Fibroblast of peridontal ligament (primary cell): ENCODE measurements around the gene PPFIBP1.
"Not testable (repeated sequence)": the region's sequence is repeated elsewhere in the genome, so short reads cannot be mapped to it uniquely, and the experiment has no call there.

ENCODE experiments used
- DNase-seq: peaks from one replicate; pipeline ENCODE4 v3.0.0-alpha.2; 2010; ENCODE audit errors: extremely low read depth

PPFIBP1 gene

DNA sequence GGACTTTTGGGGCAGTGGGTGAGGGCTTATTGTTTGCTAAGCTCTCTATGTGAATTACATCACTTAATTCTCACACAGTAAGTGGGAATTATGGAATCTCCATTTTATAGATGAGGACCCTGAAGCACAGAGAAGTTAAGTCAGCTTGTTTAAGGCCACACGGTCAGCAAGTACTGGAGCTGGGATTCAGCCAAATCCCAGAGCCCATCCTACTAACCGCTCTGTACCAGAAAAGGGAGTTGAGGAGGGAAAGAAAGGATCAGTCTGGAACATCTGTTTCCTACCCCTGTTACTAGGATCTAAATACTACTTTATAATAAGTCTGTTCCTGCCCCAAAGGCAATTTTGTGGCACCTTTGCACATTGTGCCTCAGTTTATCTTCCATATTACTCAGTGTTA lies 42.6 kb downstream of the PPFIBP1 start:
- no peak for DNase-seq

- DNase-seq: peak; percentile 92
These were observed 47.5 kb downstream of the PPFIBP1 start for GRCh38 chr12:27571463-27571862.

- peak; percentile 86 for DNase-seq
These were observed 48.7 kb downstream of the PPFIBP1 start for GRCh38 chr12:27572486-27573255.

DNA sequence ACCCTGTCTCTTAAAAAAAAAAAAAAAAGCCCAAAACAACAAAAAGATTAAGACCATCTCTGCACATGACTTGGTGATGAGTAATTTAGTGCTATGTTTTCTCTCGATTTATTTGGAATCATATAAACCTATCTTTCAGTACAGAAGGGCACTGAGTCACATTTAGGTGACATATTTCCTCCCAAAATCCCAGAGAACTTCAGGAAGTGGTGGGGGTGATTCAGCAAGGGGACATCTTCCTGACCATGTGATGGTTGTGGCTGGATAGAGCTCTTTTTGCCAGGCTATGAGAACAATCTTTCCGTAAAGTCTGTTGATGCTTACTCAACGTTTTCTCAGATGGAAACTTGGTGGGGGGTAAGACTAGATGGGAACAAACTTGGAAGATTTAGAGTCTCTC lies 50.0 kb downstream of the PPFIBP1 start:
- DNase-seq: peak; percentile 86

DNA sequence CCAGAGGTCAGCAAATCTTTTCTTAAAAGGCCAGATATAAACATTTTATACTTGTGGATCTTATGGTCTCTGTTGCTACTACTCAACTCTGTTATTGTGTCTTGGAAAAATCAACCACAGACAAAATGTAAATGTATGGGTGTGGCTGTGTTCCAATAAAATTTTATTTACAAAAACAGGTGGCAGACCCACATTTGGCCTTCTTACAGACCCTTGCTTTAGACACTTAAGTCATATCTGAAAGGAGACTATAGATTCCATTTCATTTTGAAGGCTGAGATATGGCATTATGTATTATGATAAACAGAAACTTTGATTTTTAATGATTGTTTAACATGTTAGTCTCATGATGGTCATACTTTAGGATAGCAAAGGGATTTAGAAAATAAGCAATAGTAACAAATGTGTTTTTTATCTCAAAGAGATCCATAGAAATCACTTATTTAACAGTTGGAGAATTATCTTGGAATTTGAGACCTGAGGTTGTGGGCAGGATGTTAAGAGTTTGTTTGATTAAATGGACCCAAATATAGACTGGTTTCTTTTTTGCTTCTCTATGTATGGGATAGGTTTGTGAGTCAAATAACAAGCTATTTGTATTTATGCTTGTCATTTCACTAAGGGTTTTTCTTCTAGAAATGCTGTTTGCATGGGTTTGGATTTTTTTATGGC lies 51.2 kb downstream of the PPFIBP1 start:
- DNase-seq: peak; percentile 45

DNA sequence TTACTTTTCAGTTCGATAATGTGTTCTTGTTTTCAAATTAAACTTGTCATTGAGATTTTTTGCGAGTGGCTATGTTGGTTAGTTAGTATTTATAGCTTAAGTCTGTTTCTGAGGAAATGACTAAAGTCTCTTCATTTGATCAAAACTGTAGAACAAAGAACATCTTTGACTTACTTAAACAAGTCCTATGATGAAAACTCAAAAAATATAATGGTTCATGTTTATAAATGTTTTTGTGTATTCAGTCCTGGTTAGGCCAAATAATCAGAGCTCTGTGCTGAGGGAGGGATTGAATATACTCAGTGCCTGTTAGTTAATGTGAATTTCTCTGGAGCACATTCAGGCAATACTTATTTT lies 51.7 kb downstream of the PPFIBP1 start:
- DNase-seq: no peak

GRCh38 chr12:27576667-27577347 lies 52.8 kb downstream of the PPFIBP1 start:
- DNase-seq: no peak

DNA sequence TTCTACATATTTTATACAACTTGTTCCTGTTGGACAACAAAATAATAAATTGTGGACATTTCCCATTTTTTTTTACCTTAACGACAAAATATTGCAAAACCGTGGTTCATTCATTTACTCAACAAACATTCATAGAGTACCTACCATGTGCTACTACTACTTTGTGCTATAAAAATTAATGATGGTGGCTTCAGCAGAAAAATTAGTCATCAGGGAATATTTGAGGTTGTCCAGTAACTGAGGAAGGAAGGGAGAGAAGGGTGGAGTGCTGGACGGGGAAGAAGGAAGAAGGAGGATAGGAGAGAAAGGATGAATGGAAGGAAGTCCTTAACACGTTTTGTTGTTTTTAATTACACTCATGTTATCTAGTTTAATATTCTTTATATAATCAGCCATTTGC lies 53.7 kb downstream of the PPFIBP1 start:
- no peak for DNase-seq

GRCh38 chr12:27578689-27579372 lies 54.8 kb downstream of the PPFIBP1 start:
- DNase-seq: no peak

DNA sequence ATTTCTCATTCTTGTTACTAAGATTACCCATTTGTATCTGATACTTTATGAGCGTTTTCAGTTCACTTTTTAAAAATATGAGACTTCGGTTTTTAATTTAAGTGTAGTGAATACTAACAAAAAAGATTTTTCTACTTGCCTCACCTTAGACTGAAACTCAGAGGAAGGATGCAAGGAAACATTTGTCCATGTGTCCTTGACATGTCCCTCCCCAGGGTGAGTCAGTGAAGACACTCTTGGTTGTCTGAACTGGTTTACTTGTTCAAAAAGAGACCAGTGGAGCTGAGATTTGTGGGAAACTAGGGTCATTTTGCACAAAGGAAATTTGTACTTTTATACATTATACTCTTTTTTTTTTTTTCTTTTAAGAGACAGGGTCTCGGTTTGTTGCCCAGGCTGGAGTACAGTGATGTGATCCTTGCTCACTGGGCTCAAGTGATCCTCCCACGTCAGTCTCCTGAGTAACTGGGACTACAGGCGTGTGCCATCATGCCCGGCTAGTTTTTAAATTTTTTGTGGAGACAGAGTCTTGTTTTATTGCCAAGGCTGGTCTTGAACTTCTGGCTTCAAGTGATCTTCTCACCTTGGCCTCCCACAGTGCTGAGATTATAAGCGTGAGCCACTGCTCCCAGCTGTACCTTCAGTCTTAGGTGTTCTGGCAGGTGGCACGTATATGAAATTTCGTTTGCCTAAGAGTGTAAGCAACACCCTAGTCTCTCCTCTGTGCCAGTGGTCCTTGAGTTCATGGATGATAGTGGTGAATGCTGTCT lies 56.7 kb downstream of the PPFIBP1 start:
- no peak for DNase-seq

DNA sequence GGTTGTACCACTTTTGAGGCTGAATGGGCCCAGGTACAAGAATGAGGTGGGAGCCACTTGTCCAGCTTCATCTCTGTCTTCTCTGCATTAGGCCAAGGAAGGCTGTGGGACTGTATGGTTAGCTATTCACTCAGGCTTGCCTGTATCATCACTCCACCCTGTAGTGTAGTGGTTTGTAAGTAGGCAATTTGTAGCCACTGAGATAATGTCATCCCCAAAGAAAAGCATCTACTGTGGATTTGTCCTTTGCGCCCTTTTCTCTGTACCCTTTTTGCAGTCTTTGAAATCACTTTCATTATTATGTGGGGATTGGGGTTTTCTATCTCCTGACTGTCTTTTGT lies 57.3 kb downstream of the PPFIBP1 start:
- DNase-seq: not testable (repeated sequence)

DNA sequence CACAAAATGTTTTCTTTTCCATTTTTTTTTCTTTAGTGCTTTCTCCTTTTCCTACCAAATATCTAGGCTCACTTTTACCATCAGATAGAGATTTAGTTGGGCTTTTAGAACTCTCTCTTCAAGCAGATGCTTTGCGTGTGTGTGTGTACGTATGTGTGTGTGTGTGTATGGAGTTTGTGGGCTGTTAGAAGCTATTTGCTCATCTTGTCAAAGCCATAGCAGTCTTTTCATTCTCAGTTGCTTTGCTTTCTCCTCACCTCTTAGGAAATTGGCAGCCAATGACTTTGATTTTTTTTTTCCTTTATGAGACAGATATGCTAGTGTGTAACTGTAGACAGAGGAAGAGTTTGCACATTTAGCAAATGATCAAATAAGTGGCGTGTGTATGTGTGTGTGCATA lies 57.8 kb downstream of the PPFIBP1 start:
- DNase-seq: peak; percentile 49

DNA sequence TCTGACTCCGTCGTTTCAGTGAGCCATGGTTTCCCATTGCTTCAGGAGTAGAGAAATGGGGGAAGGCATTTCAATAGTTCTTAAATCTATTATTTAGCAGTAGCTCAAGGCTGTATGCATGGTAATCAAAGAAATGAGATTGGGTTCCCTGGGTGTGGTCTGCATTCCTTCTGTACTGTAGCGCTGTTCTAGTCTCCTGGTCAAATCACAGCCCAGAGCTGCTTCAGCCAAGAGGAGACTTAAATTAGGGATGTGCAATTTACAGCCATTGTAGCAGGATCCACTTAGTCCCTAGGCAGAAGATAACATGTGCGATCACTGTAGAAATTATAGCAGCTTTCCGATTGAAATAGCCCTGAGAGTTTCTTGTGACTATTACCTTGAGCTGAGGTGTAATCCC lies 58.4 kb downstream of the PPFIBP1 start:
- DNase-seq: not testable (repeated sequence)

DNA sequence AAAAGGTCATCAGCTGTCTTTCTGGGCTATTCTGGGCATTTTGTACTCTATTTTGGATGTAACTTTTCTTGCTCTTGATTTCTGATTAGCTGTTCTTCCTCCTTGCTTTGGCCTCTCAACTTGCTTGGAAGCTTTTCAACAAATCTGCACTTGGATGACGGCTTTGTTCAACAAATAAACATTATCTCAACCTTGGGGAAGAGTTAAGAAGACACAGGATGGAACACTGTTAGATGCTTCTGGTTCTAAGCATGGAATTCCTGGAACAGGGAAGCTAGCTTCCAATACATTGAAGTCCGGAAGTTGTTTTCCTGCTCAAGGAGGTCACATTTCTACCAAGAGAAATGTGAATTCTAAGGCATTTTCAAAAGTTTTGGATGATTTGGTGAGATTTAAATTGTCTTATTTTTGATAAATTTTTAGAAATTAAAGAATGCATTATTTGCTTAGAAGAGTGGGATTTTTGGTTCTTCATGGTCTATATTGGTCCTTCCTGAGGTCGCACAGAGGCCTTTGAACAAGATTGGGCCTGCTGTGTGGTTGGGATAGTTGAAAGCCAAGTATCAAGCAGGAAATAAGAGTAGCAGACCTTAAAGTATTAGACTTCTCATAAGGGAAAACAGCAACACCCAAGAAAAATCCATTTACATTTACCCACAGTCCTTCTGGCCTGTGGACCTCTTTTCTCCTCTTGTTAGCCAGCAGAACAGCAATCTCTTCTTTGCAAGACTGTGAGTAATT lies 59.2 kb downstream of the PPFIBP1 start:
- peak; percentile 68 for DNase-seq

DNA sequence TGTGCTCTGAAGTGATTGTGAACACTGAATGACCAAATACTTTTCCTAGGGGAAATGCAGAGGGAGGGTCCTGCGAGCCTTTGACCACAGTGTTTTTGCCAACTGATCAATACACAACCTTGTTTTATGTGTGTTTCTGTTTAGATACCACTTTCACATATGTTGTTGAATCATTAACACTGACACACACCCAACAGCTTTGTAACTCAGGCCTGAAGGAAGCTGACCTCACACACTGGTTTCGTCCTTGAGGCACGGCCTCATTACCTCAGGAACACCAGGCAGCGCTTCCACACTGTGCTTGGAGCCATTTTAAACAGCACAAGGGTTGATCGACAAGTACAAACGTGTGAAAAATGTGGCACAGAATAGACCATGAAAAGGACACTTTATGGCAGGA lies 60.0 kb downstream of the PPFIBP1 start:
- no peak for DNase-seq

DNA sequence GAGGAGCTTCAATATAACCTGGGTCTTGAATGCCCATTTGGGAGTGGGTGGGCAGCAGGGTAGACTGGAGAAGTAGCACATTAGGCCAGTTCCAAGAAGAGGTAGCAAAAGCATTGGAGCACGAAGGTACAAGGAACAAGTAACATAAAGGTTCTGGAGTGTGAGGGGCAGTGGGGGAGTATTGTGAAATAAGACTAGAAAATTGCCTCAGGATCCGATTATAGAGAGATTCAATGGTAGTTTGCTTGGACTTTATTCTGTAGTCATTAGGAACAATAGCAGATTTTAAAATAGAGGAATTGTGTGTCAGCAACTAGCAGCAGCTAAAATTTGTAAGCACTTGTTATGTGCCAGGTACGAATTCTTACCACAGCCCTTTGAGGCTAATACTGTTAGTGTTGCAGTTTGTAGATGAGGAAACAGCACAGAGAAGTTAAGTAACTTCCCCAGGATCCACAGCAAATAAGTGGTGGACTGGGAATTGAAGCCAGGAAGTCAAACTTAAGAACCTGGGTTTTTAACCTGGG lies 61.8 kb downstream of the PPFIBP1 start:
- no peak for DNase-seq

DNA sequence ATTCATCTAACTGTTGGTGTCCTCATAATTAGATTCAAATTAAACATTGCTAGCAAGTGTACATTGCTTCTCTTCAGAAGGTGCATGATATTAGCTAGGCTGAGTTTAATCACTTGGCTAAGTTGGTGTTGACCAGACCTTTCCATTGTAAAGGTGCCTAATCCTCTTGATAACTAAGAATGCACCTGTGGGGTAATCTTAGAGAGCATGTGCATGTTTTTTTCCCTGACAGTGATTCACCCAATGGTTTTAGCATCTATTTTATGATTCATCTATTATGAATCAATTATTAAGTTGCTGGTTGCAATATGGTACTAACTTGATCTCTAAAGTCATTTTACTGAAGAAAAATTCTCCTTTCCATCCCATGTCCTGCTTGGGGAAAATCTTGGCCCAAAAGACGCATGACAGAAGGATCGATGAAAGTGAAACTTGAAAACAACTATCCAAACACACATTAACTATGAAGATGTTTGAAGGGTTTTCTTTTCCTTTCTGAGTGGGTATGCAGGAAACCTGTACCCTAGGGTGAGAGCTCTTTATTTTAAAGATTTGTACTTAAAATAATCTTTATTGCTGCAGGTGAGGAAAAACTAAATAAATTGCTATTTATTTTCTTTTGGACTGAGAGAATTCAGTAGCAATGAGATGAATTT lies 64.2 kb downstream of the PPFIBP1 start:
- DNase-seq: not testable (repeated sequence)

DNA sequence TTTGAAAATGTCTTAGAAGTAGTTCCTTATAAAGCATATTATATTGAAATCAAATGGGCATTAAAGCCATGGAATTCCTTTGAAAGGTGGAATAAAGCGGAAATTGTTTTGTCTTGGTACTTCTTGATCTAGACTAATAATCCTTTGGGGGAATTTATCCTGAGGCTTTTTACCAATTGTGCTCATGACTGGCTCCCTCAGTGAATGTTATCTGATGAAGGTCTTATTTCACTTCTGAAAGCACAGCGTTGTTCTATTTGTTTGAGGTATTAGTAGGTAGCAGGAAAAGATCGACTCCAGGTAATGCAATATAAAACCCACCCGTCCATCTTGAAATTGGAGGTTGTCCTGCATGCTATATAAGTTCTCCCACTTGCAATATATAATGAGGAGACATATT lies 64.8 kb downstream of the PPFIBP1 start:
- no peak for DNase-seq

- no peak for DNase-seq
These were observed 65.4 kb downstream of the PPFIBP1 start for GRCh38 chr12:27589419-27589818.

DNA sequence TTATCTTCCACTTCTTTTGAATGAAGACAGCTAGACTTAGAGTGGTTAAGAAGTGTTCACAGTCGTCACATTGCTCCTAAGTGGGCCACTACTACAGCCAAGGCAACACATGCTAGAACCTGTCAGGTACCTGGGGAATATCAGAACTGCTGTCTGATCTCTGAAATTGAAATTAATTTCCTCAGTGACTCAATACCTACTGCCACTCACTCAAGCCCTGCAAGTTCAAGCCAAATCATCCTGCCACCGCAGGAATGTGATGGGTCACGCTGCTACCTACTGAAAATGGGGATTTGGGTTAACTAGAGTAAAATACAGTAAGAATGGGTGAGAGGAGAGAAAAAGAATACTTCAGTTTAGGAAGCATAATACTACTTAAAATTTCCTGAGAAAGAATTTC lies 67.7 kb downstream of the PPFIBP1 start:
- DNase-seq: not testable (repeated sequence)
